Type B pancreatic cell (in vitro differentiated cells): ENCODE results near the gene CRY2. TPM values are rescaled to one million over a fixed set of nuclear protein-coding genes. Genes with fewer than 3 reads are reported as not detected.

Experiments used
- DNase-seq: peaks from one replicate; pipeline ENCODE4 v3.0.0; 2021; ENCODE audit warnings: mixed read lengths; ENCODE audit not compliant: unreplicated experiment; ENCODE audit errors: extremely low spot score
- H3K27ac Mint-ChIP-seq: 2 replicates; pipeline ENCODE4 v1.8.0; 2021; ENCODE audit warnings: mild to moderate bottlenecking, mixed read lengths
- H3K27me3 Mint-ChIP-seq: 2 replicates; pipeline ENCODE4 v1.8.0; 2021; ENCODE audit warnings: mixed read lengths
- H3K36me3 Mint-ChIP-seq: 2 replicates; pipeline ENCODE4 v1.8.0; 2021; ENCODE audit warnings: mixed read lengths
- H3K4me1 Mint-ChIP-seq: one replicate; pipeline ENCODE4 v1.8.0; 2021; ENCODE audit warnings: mixed read lengths; ENCODE audit not compliant: unreplicated experiment
- H3K4me3 Mint-ChIP-seq: 2 replicates; pipeline ENCODE4 v1.8.0; 2021; ENCODE audit warnings: mild to moderate bottlenecking, mixed read lengths
- H3K9me3 Mint-ChIP-seq: 2 replicates; pipeline ENCODE4 v1.8.0; 2021; ENCODE audit warnings: mixed read lengths
- CTCF ChIP-seq: fragments of 200-600 bp; sonication (generic); conservative IDR thresholded peaks from 2 replicates; pipeline ENCODE4 v1.5.0; 2021; ENCODE audit warnings: antibody characterized with exemption, mild to moderate bottlenecking
- total RNA-seq: library from RNA; stranded (reverse); gene quantifications from 2 replicates; pipeline ENCODE4 v1.2.1, GENCODE V29; 2021; ENCODE audit warnings: low replicate concordance

Gene CRY2
- total RNA-seq, 1 donor from 2014 or later = 27.7 TPM

GRCh38 chr11:45850446-45850845, 3.2 kb downstream of the CRY2 start:
- H3K4me3 Mint-ChIP-seq = peak overlapping the region; percentile 67
- no peaks in the 10 kb centered on the region for H3K9me3 Mint-ChIP-seq
- peak overlapping the region; percentile 50 for H3K27ac Mint-ChIP-seq
- peaks cover 14% of the 10 kb centered on the region for H3K27me3 Mint-ChIP-seq
- no peak for TF ChIP-seq CTCF
- DNase-seq = no peak
- no peaks in the 10 kb centered on the region for H3K36me3 Mint-ChIP-seq
- H3K4me1 Mint-ChIP-seq = peaks cover 23% of the 10 kb centered on the region

GRCh38 chr11:45851228-45851627, 4.0 kb downstream of the CRY2 start:
- Mint-ChIP-seq H3K27me3 (peaks cover 7% of the 10 kb centered on the region), H3K4me3 (no peak overlapping the region), H3K36me3 (no peaks in the 10 kb centered on the region), H3K9me3 (no peaks in the 10 kb centered on the region), H3K27ac (no peak overlapping the region), H3K4me1 (peaks cover 23% of the 10 kb centered on the region)
- DNase-seq = no peak
- TF ChIP-seq CTCF = no peak

- peaks cover 4% of the 10 kb centered on the region for H3K36me3 Mint-ChIP-seq
- no peaks in the 10 kb centered on the region for H3K27me3 Mint-ChIP-seq
- peaks cover 28% of the 10 kb centered on the region for H3K4me1 Mint-ChIP-seq
- H3K4me3 Mint-ChIP-seq = no peak overlapping the region
- no peak overlapping the region for H3K27ac Mint-ChIP-seq
- no peak for DNase-seq
- TF ChIP-seq CTCF = no peak
- no peaks in the 10 kb centered on the region for H3K9me3 Mint-ChIP-seq
These were observed 4.9 kb downstream of the CRY2 start for GRCh38 chr11:45852018-45852711.

GRCh38 chr11:45852712-45853101, 5.4 kb downstream of the CRY2 start:
- Mint-ChIP-seq H3K9me3 (no peaks in the 10 kb centered on the region), H3K4me3 (no peak overlapping the region), H3K27me3 (no peaks in the 10 kb centered on the region), H3K27ac (no peak overlapping the region), H3K4me1 (peaks cover 32% of the 10 kb centered on the region), H3K36me3 (peaks cover 7% of the 10 kb centered on the region)
- no peak for TF ChIP-seq CTCF
- DNase-seq = no peak

GRCh38 chr11:45853332-45854219, 6.3 kb downstream of the CRY2 start:
- TF ChIP-seq CTCF = no peak
- no peak overlapping the region for H3K4me3 Mint-ChIP-seq
- peaks cover 34% of the 10 kb centered on the region for H3K4me1 Mint-ChIP-seq
- H3K27me3 Mint-ChIP-seq = no peaks in the 10 kb centered on the region
- H3K27ac Mint-ChIP-seq = no peak overlapping the region
- no peaks in the 10 kb centered on the region for H3K9me3 Mint-ChIP-seq
- DNase-seq = no peak
- H3K36me3 Mint-ChIP-seq = peaks cover 7% of the 10 kb centered on the region
